ENCODE results near the gene TRIP6. TPM values are rescaled to one million over a fixed set of nuclear protein-coding genes. Genes with fewer than 3 reads are reported as not detected.

TRIP6 gene
- total RNA-seq, 1 donor from 2014 or later: 25.6 TPM

DNA sequence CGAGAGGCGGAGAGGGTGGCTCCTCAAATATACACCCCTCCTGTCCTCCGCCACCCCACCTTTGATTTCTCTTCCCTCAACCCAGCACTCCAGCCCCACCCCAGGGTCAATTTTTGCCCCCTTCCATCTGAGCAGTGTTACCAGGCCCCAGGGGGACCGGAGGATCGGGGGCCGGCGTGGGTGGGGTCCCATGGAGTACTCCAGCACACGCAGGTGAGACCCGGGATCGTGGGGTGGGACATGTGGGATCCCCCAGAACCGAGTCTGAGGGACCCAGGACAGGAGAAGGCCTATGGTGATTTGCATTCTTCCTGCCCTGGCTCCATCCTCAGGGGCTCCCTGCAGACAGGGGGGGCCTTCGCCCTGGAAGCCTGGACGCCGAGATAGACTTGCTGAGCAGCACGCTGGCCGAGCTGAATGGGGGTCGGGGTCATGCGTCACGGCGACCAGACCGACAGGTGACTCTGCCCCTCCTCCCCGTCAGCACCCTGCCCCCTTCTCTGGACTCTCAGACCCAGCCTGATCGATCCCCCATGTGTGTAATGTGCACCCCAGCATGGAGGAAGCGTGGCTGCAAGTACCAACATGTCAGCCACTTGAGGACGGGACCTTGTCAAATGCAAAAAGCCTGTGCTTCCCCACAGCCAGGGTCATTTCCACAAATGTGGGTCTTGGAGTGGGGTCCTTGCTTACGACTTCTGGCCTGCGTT is 744 bp downstream of the TRIP6 start:
- Histone ChIP-seq H3K27ac (ENCODE audit: low read depth, low read length) (peak overlapping the region; percentile 91), H3K4me3 (ENCODE audit: low read length in 3 of 3) (peak overlapping the region; percentile 73 to 78 (median 77)), H3K27me3 (ENCODE audit: control insufficient read depth in 3 of 3, insufficient read depth in 3 of 3, low read length in 3 of 3) (peaks cover 0 to 12% (median 0%) of the 10 kb centered on the region in 3 donors), H3K4me1 (ENCODE audit: control insufficient read depth in 3 of 3, insufficient read depth in 3 of 3, low read length in 3 of 3) (peaks cover 11 to 30% (median 18%) of the 10 kb centered on the region in 3 donors), H3K9me3 (ENCODE audit: control insufficient read depth in 3 of 3, low read length in 3 of 3) (no peaks in the 10 kb centered on the region), H3K9ac (ENCODE audit: low read depth in 1 of 3, low read length in 3 of 3) (peak overlapping the region; percentile 82 to 86 (median 86)), H3K36me3 (ENCODE audit: control insufficient read depth in 3 of 3, insufficient read depth in 3 of 3, low read length in 3 of 3) (peaks cover 10 to 15% (median 11%) of the 10 kb centered on the region in 3 donors)

DNA sequence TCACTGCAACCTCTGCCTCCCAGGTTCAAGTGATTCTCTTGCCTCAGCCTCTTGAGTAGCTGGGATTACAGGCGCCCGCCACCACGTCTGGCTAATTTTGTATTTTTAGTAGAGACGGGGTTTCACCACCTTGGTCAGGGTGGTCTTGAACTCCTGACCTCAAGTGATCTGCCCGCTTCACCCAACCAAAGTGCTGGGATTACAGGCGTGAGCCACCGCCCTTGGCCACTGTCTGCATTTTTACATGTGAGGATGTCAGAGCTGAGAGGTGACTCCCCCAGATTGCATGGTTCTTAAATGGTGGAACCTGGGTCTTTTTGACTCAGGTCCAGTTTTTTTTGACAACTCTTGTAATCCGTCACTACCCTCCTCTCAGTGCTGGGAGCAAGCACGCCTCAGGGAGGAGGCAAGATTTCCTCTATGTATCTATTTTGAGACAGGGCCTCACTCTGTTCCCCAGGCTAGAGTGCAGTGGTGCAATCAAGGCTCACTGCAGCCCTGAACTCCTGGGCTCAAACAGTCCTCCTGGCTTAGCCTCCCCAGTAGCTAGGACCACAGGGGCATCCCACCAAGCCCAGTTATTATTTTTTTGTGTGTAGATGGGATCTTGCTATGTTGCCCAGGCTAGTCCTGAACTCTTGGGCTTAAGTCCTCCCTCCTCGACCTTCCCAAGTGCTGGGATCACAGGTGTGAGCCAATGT is 6.6 kb downstream of the TRIP6 start:
- Histone ChIP-seq H3K9me3 (ENCODE audit: control insufficient read depth in 3 of 3, low read length in 3 of 3) (no peaks in the 10 kb centered on the region), H3K27ac (ENCODE audit: low read depth, low read length) (peak overlapping the region; percentile 92), H3K36me3 (ENCODE audit: control insufficient read depth in 3 of 3, insufficient read depth in 3 of 3, low read length in 3 of 3) (peaks cover 17 to 19% (median 19%) of the 10 kb centered on the region in 3 donors), H3K4me3 (ENCODE audit: low read length in 3 of 3) (peak overlapping the region; percentile 92 to 97 (median 94)), H3K27me3 (ENCODE audit: control insufficient read depth in 3 of 3, insufficient read depth in 3 of 3, low read length in 3 of 3) (no peaks in the 10 kb centered on the region), H3K4me1 (ENCODE audit: control insufficient read depth in 3 of 3, insufficient read depth in 3 of 3, low read length in 3 of 3) (peaks cover 24 to 39% (median 36%) of the 10 kb centered on the region in 3 donors), H3K9ac (ENCODE audit: low read depth in 1 of 3, low read length in 3 of 3) (peak overlapping the region in 2 of 3 donors; percentile 95 to 96)

DNA sequence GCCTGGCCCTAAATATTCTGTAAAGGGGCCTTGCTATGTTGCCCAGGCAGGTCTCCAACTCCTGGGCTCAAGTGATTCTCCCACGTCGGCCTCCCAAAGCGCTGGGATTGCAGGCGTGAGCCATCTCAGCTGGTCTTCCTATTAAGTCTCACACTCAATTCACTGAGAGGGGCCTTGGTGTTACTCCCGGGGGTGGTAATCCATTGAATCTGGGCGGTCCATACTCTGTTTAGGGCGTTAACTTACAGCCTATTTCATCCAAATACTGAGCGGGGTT is 7.1 kb downstream of the TRIP6 start:
- H3K9me3 ChIP-seq (ENCODE audit: control insufficient read depth in 3 of 3, low read length in 3 of 3): no peaks in the 10 kb centered on the region
- peak overlapping the region; percentile 92 to 97 (median 94) for H3K4me3 ChIP-seq (ENCODE audit: low read length in 3 of 3)
- peaks cover 24 to 39% (median 38%) of the 10 kb centered on the region in 3 donors for H3K4me1 ChIP-seq (ENCODE audit: control insufficient read depth in 3 of 3, insufficient read depth in 3 of 3, low read length in 3 of 3)
- peak overlapping the region; percentile 92 for H3K27ac ChIP-seq (ENCODE audit: low read depth, low read length)
- H3K27me3 ChIP-seq (ENCODE audit: control insufficient read depth in 3 of 3, insufficient read depth in 3 of 3, low read length in 3 of 3): no peaks in the 10 kb centered on the region
- H3K9ac ChIP-seq (ENCODE audit: low read depth in 1 of 3, low read length in 3 of 3): peak overlapping the region; percentile 95 to 96 (median 95)
- peaks cover 19 to 23% (median 21%) of the 10 kb centered on the region in 3 donors for H3K36me3 ChIP-seq (ENCODE audit: control insufficient read depth in 3 of 3, insufficient read depth in 3 of 3, low read length in 3 of 3)

DNA sequence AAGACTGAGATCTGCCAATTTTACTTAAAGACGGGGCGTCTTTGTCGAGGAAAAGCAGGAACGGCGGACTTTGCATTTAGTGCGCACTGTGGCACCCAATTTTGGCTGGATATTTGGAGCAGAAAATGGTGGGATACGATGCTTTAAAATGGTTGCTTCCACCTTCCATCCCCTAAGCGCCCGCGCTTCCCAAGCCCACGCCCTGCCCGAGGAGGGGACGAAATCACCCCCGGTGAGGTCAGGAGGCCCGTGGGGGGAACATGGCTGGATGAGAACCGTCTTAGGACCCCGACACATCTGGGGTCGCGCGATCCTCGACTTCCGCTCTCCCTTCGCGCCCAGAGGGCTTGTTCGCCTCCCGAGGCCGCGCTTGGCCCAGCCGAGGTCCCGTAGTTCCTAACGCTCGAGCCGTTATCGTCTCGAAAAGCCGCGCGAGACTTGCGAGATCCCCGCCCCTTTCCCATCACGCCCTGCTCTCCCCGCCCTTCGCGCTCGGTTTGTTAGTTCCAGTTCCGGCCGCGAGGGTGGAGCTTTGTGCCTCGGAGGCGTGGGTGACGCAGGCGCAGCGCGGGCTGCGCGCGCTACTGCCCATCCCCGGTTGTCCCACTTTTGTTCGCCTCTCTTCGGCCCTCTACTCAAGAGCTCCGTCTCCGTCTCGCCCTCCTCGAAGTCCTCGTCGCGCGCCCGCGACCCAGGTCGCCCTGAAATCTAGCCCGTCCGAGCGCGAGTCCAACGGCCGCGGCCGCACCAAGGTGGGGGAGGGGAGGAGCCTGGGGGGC is 7.6 kb downstream of the TRIP6 start, which contains the start of gene SRRT:
Gene SRRT (plus strand): TSS at position 527 of the 779 bp plus-strand sequence. CDS start 488 bp downstream, outside the sequence.
- peaks cover 24 to 25% (median 24%) of the 10 kb centered on the region in 3 donors for H3K36me3 ChIP-seq (ENCODE audit: control insufficient read depth in 3 of 3, insufficient read depth in 3 of 3, low read length in 3 of 3)
- peaks cover 24 to 39% (median 39%) of the 10 kb centered on the region in 3 donors for H3K4me1 ChIP-seq (ENCODE audit: control insufficient read depth in 3 of 3, insufficient read depth in 3 of 3, low read length in 3 of 3)
- H3K9me3 ChIP-seq (ENCODE audit: control insufficient read depth in 3 of 3, low read length in 3 of 3): no peaks in the 10 kb centered on the region

DNA sequence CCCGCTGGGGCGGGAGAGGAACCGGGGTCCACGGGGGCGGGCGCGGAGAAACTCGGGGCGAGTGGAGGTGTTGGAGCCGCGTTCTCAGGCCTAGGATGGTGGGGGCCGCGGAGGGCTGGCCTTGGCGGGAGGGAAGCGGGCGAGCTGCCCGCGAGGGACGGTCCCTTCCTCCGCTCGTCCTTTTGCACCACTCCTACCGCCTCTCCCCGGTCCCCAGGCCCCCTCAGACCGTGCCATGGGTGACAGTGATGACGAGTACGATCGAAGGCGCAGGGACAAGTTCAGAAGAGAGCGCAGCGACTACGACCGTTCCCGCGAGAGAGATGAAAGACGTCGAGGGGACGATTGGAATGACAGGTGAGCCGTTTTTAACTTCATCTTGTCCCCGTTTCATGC is 8.2 kb downstream of the TRIP6 start:
- Histone ChIP-seq H3K27ac (ENCODE audit: low read depth, low read length) (peak overlapping the region; percentile 92), H3K4me1 (ENCODE audit: control insufficient read depth in 3 of 3, insufficient read depth in 3 of 3, low read length in 3 of 3) (peaks cover 24 to 43% (median 42%) of the 10 kb centered on the region in 3 donors), H3K36me3 (ENCODE audit: control insufficient read depth in 3 of 3, insufficient read depth in 3 of 3, low read length in 3 of 3) (peaks cover 24 to 28% (median 26%) of the 10 kb centered on the region in 3 donors), H3K9me3 (ENCODE audit: control insufficient read depth in 3 of 3, low read length in 3 of 3) (no peaks in the 10 kb centered on the region), H3K9ac (ENCODE audit: low read depth in 1 of 3, low read length in 3 of 3) (peak overlapping the region; percentile 88 to 96 (median 89)), H3K4me3 (ENCODE audit: low read length in 3 of 3) (peak overlapping the region; percentile 92 to 97 (median 94)), H3K27me3 (ENCODE audit: control insufficient read depth in 3 of 3, insufficient read depth in 3 of 3, low read length in 3 of 3) (no peaks in the 10 kb centered on the region)

More for the DNA sequence above, 7.6 kb downstream of the TRIP6 start, which contains the start of gene SRRT:
- Histone ChIP-seq H3K9ac (ENCODE audit: low read depth in 1 of 3, low read length in 3 of 3) (peak within 1 kb of the TSS; percentile 95 to 96 (median 95)), H3K27me3 (ENCODE audit: control insufficient read depth in 3 of 3, insufficient read depth in 3 of 3, low read length in 3 of 3) (no peaks in the 10 kb centered on the region), H3K27ac (ENCODE audit: low read depth, low read length) (peak within 1 kb of the TSS; percentile 92), H3K4me3 (ENCODE audit: low read length in 3 of 3) (peak within 1 kb of the TSS; percentile 92 to 97 (median 94))

DNA sequence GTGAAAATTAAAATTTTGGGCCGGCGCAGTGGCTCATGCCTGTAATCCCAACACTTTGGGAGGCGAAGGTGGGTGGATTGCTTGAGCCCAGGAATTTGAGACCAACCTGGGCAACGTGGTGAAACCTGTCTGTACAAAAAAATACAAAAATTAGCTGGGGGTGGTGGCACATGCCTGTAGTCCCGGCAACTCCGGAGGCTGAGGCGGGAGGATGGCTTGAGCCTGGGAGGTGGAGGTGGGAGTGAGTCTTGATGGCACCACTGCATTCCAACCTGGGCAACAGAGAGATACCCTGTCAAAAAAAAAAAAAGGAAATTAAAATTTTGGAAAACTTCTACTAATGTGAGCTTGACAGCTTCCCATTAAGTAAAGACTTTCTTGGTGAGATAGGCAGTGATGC is 10.8 kb downstream of the TRIP6 start:
- peak overlapping the region in 1 of 3 donors; percentile 14 for H3K9ac ChIP-seq (ENCODE audit: low read depth in 1 of 3, low read length in 3 of 3)
- H3K36me3 ChIP-seq (ENCODE audit: control insufficient read depth in 3 of 3, insufficient read depth in 3 of 3, low read length in 3 of 3): peaks cover 31 to 37% (median 35%) of the 10 kb centered on the region in 3 donors
- no peak overlapping the region for H3K27ac ChIP-seq (ENCODE audit: low read depth, low read length)
- no peak overlapping the region for H3K4me3 ChIP-seq (ENCODE audit: low read length in 3 of 3)
- peaks cover 24 to 43% (median 42%) of the 10 kb centered on the region in 3 donors for H3K4me1 ChIP-seq (ENCODE audit: control insufficient read depth in 3 of 3, insufficient read depth in 3 of 3, low read length in 3 of 3)
- H3K27me3 ChIP-seq (ENCODE audit: control insufficient read depth in 3 of 3, insufficient read depth in 3 of 3, low read length in 3 of 3): no peaks in the 10 kb centered on the region
- H3K9me3 ChIP-seq (ENCODE audit: control insufficient read depth in 3 of 3, low read length in 3 of 3): no peaks in the 10 kb centered on the region

DNA sequence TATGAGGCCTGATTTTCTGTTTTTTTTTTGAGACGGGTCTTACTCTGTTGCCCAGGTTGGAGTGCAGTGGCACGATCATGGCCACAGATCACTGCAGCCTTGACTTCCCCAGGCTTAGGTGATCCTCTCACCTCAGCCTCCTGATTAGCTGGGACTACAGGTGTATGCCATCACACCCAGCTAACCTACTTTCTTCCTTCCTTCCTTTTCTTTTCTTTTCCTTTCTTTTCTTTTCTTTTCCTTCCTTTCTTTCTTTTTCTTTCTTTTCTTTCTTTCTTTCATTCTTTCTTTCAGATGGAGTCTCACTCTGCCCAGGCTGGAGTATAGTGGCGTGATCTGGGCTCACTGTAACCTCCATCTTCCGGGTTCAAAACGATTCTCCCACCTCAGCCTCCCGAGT is 11.5 kb downstream of the TRIP6 start:
- H3K4me3 ChIP-seq (ENCODE audit: low read length in 3 of 3): no peak overlapping the region
- no peaks in the 10 kb centered on the region for H3K9me3 ChIP-seq (ENCODE audit: control insufficient read depth in 3 of 3, low read length in 3 of 3)
- H3K27ac ChIP-seq (ENCODE audit: low read depth, low read length): peak overlapping the region; percentile 36
- peaks cover 37 to 43% (median 38%) of the 10 kb centered on the region in 3 donors for H3K36me3 ChIP-seq (ENCODE audit: control insufficient read depth in 3 of 3, insufficient read depth in 3 of 3, low read length in 3 of 3)
- peak overlapping the region in 2 of 3 donors; percentile 14 to 40 for H3K9ac ChIP-seq (ENCODE audit: low read depth in 1 of 3, low read length in 3 of 3)
- no peaks in the 10 kb centered on the region for H3K27me3 ChIP-seq (ENCODE audit: control insufficient read depth in 3 of 3, insufficient read depth in 3 of 3, low read length in 3 of 3)
- peaks cover 24 to 42% (median 42%) of the 10 kb centered on the region in 3 donors for H3K4me1 ChIP-seq (ENCODE audit: control insufficient read depth in 3 of 3, insufficient read depth in 3 of 3, low read length in 3 of 3)

DNA sequence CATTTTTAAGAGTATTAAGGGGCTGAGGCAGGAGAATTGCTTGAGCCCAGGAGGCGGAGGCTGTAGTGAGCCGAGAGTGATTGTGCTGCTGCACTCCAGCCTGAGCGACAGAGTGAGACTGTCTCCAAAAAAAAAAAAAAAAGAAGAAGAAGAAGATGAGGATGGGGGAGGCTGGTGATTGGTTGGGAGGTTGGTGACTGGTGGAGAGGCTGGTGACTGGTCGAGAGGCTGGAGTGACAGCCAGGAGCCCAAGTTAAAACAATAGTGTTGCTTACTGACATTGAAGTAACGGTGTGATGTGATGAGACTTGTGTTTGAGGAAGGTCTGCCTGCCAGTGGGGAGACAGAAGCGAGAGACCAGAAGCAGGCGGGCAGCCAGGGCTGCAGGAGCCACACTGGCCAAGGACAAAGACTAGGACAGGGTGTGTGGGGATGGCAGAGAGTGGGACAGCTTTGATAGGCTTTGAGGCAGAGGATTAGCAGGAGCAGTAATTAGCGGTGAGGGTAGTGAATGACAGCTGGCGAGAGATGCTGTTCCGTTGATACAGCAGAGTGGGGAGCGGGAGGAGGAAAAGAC is 12.6 kb downstream of the TRIP6 start:
- no peaks in the 10 kb centered on the region for H3K27me3 ChIP-seq (ENCODE audit: control insufficient read depth in 3 of 3, insufficient read depth in 3 of 3, low read length in 3 of 3)
- no peaks in the 10 kb centered on the region for H3K9me3 ChIP-seq (ENCODE audit: control insufficient read depth in 3 of 3, low read length in 3 of 3)
- peaks cover 45 to 51% (median 49%) of the 10 kb centered on the region in 3 donors for H3K36me3 ChIP-seq (ENCODE audit: control insufficient read depth in 3 of 3, insufficient read depth in 3 of 3, low read length in 3 of 3)
- no peak overlapping the region for H3K9ac ChIP-seq (ENCODE audit: low read depth in 1 of 3, low read length in 3 of 3)
- no peak overlapping the region for H3K4me3 ChIP-seq (ENCODE audit: low read length in 3 of 3)
- no peak overlapping the region for H3K27ac ChIP-seq (ENCODE audit: low read depth, low read length)
- H3K4me1 ChIP-seq (ENCODE audit: control insufficient read depth in 3 of 3, insufficient read depth in 3 of 3, low read length in 3 of 3): peaks cover 16 to 34% (median 31%) of the 10 kb centered on the region in 3 donors

DNA sequence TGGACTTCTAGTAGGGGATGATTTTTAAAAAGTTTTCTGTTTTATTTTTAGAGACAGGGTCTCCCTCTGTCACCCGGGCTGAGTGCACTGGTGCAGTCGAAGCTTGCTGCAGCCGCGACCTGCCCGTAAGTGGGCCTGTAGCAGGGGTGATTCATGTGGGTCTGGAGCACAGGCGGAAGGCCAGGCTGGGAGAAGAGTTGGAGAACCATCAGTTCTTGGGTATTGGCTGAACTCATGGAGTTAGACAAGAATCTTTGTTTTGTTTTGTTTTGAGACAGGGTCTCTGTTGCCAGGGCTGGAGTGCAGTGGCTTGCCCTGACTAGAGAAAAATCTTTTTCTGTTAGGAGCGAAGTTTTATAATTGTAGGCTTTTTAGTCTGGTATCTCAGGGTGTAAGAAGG is 13.5 kb downstream of the TRIP6 start:
- Histone ChIP-seq H3K36me3 (ENCODE audit: control insufficient read depth in 3 of 3, insufficient read depth in 3 of 3, low read length in 3 of 3) (peaks cover 54 to 60% (median 58%) of the 10 kb centered on the region in 3 donors), H3K27ac (ENCODE audit: low read depth, low read length) (no peak overlapping the region)

More for the DNA sequence above, 13.5 kb downstream of the TRIP6 start:
- H3K9ac ChIP-seq (ENCODE audit: low read depth in 1 of 3, low read length in 3 of 3): no peak overlapping the region
- peaks cover 14 to 31% (median 28%) of the 10 kb centered on the region in 3 donors for H3K4me1 ChIP-seq (ENCODE audit: control insufficient read depth in 3 of 3, insufficient read depth in 3 of 3, low read length in 3 of 3)
- no peak overlapping the region for H3K4me3 ChIP-seq (ENCODE audit: low read length in 3 of 3)
- H3K9me3 ChIP-seq (ENCODE audit: control insufficient read depth in 3 of 3, low read length in 3 of 3): no peaks in the 10 kb centered on the region
- no peaks in the 10 kb centered on the region for H3K27me3 ChIP-seq (ENCODE audit: control insufficient read depth in 3 of 3, insufficient read depth in 3 of 3, low read length in 3 of 3)

Data from skeletal muscle tissue (tissue), 4 donors.